Transverse colon (tissue), 4 donors: ENCODE results near the gene THSD4. TPM values are rescaled to one million over a fixed set of nuclear protein-coding genes. Genes with fewer than 3 reads are reported as not detected.

Experiments
- DNase-seq: peaks from one replicate; pipeline ENCODE4 v3.0.0-alpha.2; 2019
- H3K27ac ChIP-seq, 4 donors: fragments of 200-600 bp; sonication (generic); 2 replicates each; pipeline ENCODE4 v1.5.1; 2016 to 2018; ENCODE audit warnings: inconsistent platforms in 4 of 4
- H3K27me3 ChIP-seq: fragments of 200-600 bp; sonication (generic); 2 replicates; pipeline ENCODE4 v1.5.1; 2017; ENCODE audit warnings: inconsistent platforms
- H3K36me3 ChIP-seq, 4 donors: fragments of 200-600 bp; sonication (generic); 2 replicates each; pipeline ENCODE4 v1.5.1; 2017 to 2019; ENCODE audit warnings: inconsistent platforms in 4 of 4
- H3K4me1 ChIP-seq, 4 donors: fragments of 200-600 bp; sonication (generic); 2 replicates each; pipeline ENCODE4 v1.5.1; 2017 to 2020; ENCODE audit warnings: inconsistent platforms in 4 of 4
- H3K4me3 ChIP-seq, 4 donors: fragments of 200-600 bp; sonication (generic); 1 replicate in 1 of 4; 2 replicates in 3 of 4; pipeline versions ENCODE4 v1.5.1 to v1.6.1; 2017 to 2019; ENCODE audit warnings: inconsistent platforms in 4 of 4
- H3K9me3 ChIP-seq, 2 donors: fragments of 200-600 bp; sonication (generic); 2 replicates each; pipeline ENCODE4 v1.5.1; 2017 to 2019; ENCODE audit warnings: inconsistent platforms in 2 of 2
- CTCF ChIP-seq, 5 experiments: fragments of 200-600 bp in 3 of 5; fragments of 450-650 bp in 2 of 5; sonication (generic) in 3 of 5; IDR thresholded peaks; 1 replicate in 2 of 5; 2 replicates in 3 of 5; pipeline ENCODE4 v1.5.1; 2016 to 2017; ENCODE audit warnings: antibody characterized with exemption in 5 of 5, inconsistent platforms in 3 of 5, mild to moderate bottlenecking in 2 of 5, moderate library complexity in 1 of 5
- EP300 ChIP-seq: sonication (generic); formaldehyde crosslinking; IDR thresholded peaks from one replicate; pipeline ENCODE4 v1.6.1; 2017; ENCODE audit warnings: antibody characterized with exemption, low read depth
- POLR2A ChIP-seq: fragments of 450-650 bp; IDR thresholded peaks from one replicate; pipeline ENCODE4 v1.6.1; 2016; ENCODE audit warnings: antibody characterized with exemption, mild to moderate bottlenecking, moderate library complexity
- POLR2AphosphoS5 ChIP-seq, 3 donors: sonication (generic); formaldehyde crosslinking; IDR thresholded peaks; one replicate each; pipeline ENCODE4 v1.6.1; 2016; ENCODE audit warnings: antibody characterized with exemption in 3 of 3
- WGBS, 2 donors: methylation state at CpG; one replicate each; pipeline ENCODE4 v1.1.5; 2018; ENCODE audit warnings: low coverage in 1 of 2; 5-methylcytosine and 5-hydroxymethylcytosine counted together
- in situ Hi-C, 4 donors: fragments of 200-750 bp; cut with MboI; loops; one replicate each; pipeline versions ENCODE4 v1.15.0 to v1.15.1; 2017; ENCODE audit warnings: low sequenced_read_pairs in 3 of 4, low pct_ligation_motif_present in 1 of 4, low pct_unique_long_range_greater_than_20kb in 1 of 4
- intact Hi-C: fragments of 100-400 bp; cut with DNase I; formaldehyde crosslinking; loops from one replicate; pipeline ENCODE4 v1.15.1; 2023; ENCODE audit warnings: low total_unique reads
- total RNA-seq, 4 donors: library from RNA; depleted of rRNA; stranded (reverse); fragments of >200 nt; gene quantifications; one replicate each; pipeline ENCODE4 v1.1.0, GENCODE V29; 2016

THSD4 gene
- total RNA-seq, 4 donors from 2014 or later: 13.3 to 57.2 (median 47.4) TPM

GRCh38 chr15:71239592-71240364, 124.5 kb downstream of the THSD4 start:
- no peak for DNase-seq
- H3K36me3 ChIP-seq: no peaks in the 10 kb centered on the region
- 50 to 65% methylated on average over 1 to 10 of the region's 10 CpGs for WGBS, 2 donors
- intact Hi-C loops: no loop called here
- H3K9me3 ChIP-seq: no peaks in the 10 kb centered on the region
- in situ Hi-C loops: no loop called here
- TF ChIP-seq EP300 (no peak), POLR2AphosphoS5 (IDR thresholded peaks at IDR 0.05) (no peak), CTCF (IDR thresholded peaks at IDR 0.05) (no peak), POLR2A (no peak)
- no peak overlapping the region for H3K4me3 ChIP-seq
- peaks cover 0 to 13% (median 0%) of the 10 kb centered on the region in 4 donors for H3K4me1 ChIP-seq
- H3K27me3 ChIP-seq: no peaks in the 10 kb centered on the region
- H3K27ac ChIP-seq: no peak overlapping the region

GRCh38 chr15:71242292-71242691, 127.0 kb downstream of the THSD4 start:
- Histone ChIP-seq H3K9me3 (no peaks in the 10 kb centered on the region), H3K36me3 (no peaks in the 10 kb centered on the region), H3K4me3 (no peak overlapping the region), H3K27ac (no peak overlapping the region), H3K4me1 (peaks cover 0 to 6% (median 0%) of the 10 kb centered on the region in 4 donors), H3K27me3 (no peaks in the 10 kb centered on the region)
- no peak for DNase-seq
- 87 to 90% methylated on average over 6 of the region's 6 CpGs for WGBS, 2 donors
- in situ Hi-C loops (no loop called here), intact Hi-C loops (no loop called here)
- TF ChIP-seq EP300: no peak
- no peak for TF ChIP-seq POLR2A
- TF ChIP-seq POLR2AphosphoS5 (IDR thresholded peaks at IDR 0.05): no peak
- no peak for TF ChIP-seq CTCF (IDR thresholded peaks at IDR 0.05)

- Histone ChIP-seq H3K4me3 (no peak overlapping the region), H3K9me3 (no peaks in the 10 kb centered on the region), H3K36me3 (no peaks in the 10 kb centered on the region), H3K27ac (no peak overlapping the region), H3K4me1 (no peaks in the 10 kb centered on the region), H3K27me3 (no peaks in the 10 kb centered on the region)
- 93 to 100% methylated on average over 2 of the region's 2 CpGs for WGBS, 2 donors
- TF ChIP-seq EP300 (no peak), CTCF (IDR thresholded peaks at IDR 0.05) (no peak), POLR2AphosphoS5 (IDR thresholded peaks at IDR 0.05) (no peak), POLR2A (no peak)
- in situ Hi-C loops: no loop called here
- intact Hi-C loops: no loop called here
- no peak for DNase-seq
Observed at GRCh38 chr15:71244250-71244649, 129.0 kb downstream of the THSD4 start.

DNA sequence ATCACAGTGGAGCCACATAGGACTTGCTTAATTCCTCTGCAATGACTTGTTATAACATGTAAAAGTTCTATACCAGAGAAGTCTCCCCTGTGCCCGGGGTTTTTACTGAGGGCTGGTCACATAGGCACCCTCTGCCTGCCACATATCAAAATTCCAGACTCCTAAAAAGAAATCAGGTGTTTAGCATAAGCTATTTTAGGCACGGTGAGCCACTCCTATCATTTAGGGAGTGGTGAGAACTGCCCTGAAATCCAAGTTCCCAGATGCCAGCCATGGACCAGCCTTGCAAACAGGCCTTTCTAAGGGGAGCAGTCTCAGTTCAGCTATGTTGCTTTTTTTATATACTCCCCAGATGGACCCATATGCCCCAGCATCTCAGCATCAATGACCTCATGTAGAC, 130.3 kb downstream of the THSD4 start:
- Histone ChIP-seq H3K4me3 (no peak overlapping the region), H3K27me3 (no peaks in the 10 kb centered on the region), H3K9me3 (no peaks in the 10 kb centered on the region), H3K4me1 (no peaks in the 10 kb centered on the region), H3K27ac (no peak overlapping the region), H3K36me3 (no peaks in the 10 kb centered on the region)
- WGBS, 2 donors: 55 to 83% methylated on average over 2 of the region's 2 CpGs
- TF ChIP-seq EP300 (no peak), POLR2A (no peak), POLR2AphosphoS5 (IDR thresholded peaks at IDR 0.05) (no peak), CTCF (IDR thresholded peaks at IDR 0.05) (no peak)
- intact Hi-C loops: no loop called here
- in situ Hi-C loops: no loop called here
- no peak for DNase-seq
